NCI-H345 treated with DMSO at 0.1 percent for 48 hours (cell line): ENCODE data around the gene BANP.
"Not testable (repeated sequence)": the region's sequence is repeated elsewhere in the genome, so short reads cannot be mapped to it uniquely, and the experiment has no call there.

Experiments
- DNase-seq: peaks from one replicate; lab custom pipeline; 2025; ENCODE audit not compliant: unreplicated experiment; lab: John Stamatoyannopoulos, UW

BANP gene

DNA sequence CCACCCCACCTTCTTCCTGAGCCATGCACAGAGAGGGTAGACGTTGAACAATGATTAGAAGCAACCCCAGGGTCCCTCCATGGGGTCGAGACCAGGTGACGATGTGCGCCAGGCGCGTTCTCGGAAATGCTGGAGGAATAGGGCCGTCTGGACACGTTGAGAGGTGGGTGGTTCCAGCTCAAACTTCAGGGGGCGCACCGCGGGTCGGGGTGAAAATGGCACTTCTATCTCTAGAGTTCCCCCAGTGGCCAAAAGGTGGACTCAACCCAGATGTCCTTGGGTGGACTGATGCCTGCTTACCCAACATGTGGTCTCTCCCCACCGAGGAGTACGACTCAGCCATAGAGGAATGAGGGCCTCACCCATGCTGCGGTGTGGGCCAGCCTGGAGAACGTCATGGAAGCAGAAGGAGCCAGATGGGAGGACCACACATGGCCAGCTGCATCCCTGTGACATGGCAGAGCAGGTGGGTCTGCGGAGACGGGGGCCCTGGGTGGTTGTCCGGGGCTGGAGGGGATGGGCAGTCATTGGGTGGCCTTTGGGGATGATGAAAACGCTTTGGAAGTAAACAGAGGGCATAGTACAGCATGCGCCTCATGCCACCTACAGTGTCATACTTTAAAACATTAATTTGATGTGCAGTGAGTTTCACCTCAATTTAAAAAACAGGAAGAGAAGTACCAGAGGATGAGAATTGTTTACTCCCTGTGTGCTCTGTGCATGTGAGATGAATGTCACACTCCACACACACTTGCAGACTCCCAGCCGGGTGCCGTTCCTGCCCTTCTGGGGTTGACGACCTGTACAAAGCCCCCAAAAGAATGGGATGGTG, 147.7 kb downstream of the BANP start:
- DNase-seq, result not testable (repeated sequence)

DNA sequence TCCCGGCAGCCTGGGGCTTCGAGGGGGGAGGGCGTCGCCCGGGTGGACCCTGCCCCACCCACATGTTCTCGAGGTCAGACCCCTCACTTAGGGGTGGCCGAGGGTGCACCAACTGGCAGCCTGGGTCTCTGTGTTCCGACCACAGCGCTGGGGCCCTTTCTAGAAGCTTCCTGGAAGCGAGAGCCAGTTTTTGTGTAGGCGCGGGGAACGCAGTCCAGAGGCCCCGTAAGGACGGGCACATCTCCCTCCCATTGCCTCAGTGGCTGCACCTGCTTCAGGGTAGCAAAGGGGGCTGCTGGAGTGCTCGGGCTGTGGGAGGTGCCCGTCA, 148.3 kb downstream of the BANP start:
- no peak for DNase-seq

- DNase-seq, result not testable (repeated sequence)
Measured at GRCh38 chr16:88099956-88100355, 148.7 kb downstream of the BANP start.

DNA sequence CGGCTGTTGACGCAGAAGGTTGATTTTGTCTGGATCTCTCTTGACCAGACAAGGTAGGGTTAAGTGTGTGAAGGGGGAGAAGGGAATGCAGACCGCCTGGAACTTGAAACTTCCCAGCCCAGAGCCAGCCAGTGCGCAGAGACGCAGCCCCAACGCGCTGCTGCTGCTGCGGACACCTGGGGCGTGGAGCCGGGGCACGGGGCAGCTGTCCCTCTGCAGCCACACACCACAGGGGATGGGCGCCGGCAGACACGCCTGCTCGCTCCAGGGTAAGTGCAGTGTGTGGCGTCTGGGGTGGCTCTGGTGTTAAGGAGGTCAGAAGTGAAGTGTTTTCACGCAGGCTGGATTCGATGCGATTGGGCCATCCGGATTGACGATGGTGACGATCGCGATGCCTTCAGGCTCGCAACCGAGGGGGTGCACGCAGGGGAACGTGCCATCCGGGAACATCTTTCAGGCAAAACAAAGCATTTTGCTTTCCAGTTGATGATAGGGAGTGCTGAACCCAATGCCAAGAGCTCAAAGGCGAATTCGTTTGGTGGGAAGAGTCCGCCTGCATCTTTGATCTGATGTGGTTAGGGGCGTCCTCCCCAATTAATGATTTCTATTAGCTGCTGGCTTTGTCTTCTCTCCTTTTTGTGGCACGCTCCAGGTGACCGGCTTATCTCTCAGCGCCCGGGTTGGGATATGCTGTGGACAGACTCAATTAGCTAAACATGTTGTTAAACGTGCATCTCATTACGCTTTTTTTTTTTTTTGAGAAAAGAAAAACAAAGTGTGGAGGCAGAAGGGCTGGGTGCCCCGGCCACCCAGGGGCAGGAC, 149.8 kb downstream of the BANP start:
- DNase-seq, result not testable (repeated sequence)

GRCh38 chr16:88101623-88102105, 150.4 kb downstream of the BANP start:
- DNase-seq, result not testable (repeated sequence)

DNA sequence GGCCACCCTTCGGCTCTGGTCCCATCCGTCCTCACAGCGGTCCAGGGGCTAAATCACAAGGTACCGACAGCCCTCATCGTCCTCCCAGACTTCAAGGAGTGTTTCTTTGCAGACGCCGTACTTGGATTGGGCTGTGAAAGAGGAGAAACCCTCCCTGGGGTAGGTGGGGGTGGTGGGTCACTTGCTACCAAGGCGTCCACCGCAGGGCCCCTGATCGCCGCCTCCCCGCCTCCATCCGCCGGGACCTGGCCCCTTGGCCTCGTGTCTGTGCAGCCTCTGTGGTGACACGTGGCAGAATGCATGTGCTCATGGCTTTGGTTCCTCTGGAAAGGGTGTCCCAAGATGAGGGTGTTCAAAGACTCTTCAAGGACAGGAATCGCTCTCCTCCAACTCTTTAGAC, 151.4 kb downstream of the BANP start:
- DNase-seq, result no peak

- DNase-seq, result no peak
Measured at GRCh38 chr16:88103011-88103410, 151.8 kb downstream of the BANP start.

DNA sequence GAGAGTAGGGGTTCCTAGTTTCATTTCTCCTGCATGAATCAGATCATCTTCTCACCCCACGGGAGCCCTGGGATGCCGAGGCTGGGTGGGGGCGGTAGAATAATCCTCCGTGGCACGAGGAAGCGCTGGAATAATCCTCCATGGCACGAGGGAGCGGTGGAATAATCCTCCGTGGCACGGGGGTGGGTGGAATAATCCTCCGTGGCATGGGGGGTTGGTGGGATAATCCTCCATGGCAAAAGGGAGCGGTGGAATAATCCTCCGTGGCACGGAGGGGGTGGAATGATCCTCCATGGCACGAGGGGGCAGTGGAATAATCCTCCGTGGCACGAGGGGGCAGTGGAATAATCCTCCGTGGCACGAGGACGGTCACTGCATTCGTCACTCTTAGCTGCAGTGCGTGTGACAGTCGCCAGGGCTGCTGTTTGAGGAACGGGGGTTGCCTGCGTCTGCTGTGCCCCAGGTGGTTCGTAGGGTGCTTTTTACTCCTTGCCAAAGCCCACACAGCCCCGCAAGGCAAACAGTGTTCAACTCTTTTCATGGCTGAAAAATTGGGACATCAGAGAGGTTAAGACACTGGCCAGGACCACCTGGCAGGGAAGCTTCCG, 152.5 kb downstream of the BANP start:
- no peak for DNase-seq

- DNase-seq, result not testable (repeated sequence)
Measured at GRCh38 chr16:88104363-88104762, 153.1 kb downstream of the BANP start.

- not testable (repeated sequence) for DNase-seq
Measured at GRCh38 chr16:88105574-88106140, 154.4 kb downstream of the BANP start.

- DNase-seq, result not testable (repeated sequence)
Measured at GRCh38 chr16:88106566-88106965, 155.3 kb downstream of the BANP start.

DNA sequence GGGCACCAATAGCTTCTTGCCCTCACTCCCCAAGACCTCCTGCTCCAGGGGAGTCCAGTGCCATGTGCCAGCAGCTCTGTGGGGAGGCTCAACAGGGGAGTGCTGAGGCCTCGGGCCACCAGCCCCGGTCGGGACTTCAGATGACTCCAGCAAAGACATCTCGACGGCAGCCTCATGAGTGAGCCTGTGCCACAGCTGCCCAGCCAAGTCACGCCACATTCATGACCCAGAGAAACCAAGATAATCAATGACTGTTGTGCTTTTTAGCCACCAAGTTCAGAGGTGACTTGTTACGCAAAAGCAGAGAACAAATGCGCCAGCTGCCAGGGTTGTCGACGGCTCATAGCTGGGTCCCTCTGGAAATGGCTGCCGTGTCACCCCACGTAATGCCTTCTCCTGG, 157.5 kb downstream of the BANP start:
- DNase-seq, result no peak

GRCh38 chr16:88109726-88110621, 158.7 kb downstream of the BANP start:
- DNase-seq, result not testable (repeated sequence)

DNA sequence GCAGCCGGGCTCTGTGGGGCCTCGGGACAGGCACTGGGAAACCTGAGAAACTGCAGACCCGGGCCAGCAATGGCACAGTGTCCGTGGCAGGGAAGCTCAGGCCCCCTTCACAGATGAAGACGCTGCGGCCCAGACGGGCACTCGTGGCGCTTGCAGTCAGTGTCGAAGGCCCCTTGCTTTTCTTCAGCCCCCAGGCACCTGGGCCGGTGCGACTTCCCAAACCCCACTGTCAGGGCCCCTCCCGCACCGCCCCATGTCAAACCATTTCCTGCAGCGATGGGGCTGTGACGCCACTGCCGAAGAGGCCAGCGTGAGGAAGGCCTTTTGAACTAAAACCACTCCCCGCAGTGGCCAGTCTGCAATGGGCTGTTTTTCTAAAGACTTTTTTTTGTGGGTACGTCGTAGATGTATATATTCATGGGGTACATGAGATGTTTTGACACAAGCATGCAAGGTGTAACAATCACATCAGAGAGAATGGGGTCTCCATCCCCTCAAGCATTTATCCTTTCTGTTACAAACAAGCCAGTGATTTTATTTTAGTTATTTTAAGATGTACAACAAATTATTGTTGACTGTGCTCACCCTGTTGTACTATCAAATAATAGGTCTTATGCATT, 159.8 kb downstream of the BANP start:
- not testable (repeated sequence) for DNase-seq

- DNase-seq, result not testable (repeated sequence)
Measured at GRCh38 chr16:88111976-88112375, 160.7 kb downstream of the BANP start.

GRCh38 chr16:88113545-88114045, 162.4 kb downstream of the BANP start:
- DNase-seq, result no peak

GRCh38 chr16:88114541-88115228, 163.5 kb downstream of the BANP start:
- not testable (repeated sequence) for DNase-seq

- no peak for DNase-seq
Measured at GRCh38 chr16:88116121-88116520, 164.9 kb downstream of the BANP start.

DNA sequence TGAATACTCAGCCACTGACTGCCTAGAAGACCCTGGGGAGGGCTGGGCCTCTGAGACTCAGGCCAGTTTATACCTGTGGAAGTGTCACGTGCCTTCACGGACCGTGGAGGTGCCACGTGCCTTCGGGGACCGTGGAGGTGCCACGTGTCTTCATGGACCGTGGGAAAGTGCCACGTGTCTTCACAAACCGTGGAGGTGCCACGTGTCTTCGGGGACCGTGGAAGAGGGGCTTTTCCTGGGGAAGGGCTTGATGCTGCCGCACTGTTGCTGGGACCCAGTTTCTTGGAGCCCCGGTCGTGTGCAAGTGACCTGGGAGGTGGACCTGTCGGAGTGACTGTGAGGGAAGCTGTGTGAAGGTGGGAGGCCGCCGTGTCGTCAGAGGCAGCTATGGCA, 166.2 kb downstream of the BANP start:
- DNase-seq, result no peak
